IPS-11a (cell line): ENCODE data around the gene PTPRD.

ENCODE experiments used
- H3K4me3 ChIP-seq: one replicate; pipeline ENCODE4 v1.5.1; 2013; ENCODE audit warnings: low read depth, low read length, control low read depth

PTPRD gene

GRCh38 chr9:8887369-8887768 lies 1725.4 kb downstream of the PTPRD start:
- no peak overlapping the region for H3K4me3 ChIP-seq

DNA sequence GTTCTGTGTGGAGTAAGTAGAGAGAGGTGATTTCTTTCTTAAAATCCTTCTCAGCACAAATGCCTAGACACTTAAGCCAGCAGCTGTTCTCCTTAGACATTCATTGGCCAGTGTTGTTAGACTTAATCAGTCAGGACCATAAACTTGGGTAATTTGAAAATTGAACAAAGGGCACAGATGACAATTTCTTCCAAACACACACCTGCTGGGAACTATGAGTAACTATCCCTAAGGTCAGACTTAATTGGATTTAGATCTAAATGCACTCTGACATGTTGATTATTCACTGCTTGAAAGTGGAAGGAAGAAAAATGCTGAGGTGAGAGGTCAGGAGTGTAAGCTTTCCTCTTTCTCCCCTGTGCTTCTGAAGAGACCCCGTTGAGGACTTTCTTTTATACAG lies 1729.5 kb downstream of the PTPRD start:
- H3K4me3 ChIP-seq: no peak overlapping the region

- H3K4me3 ChIP-seq: no peak overlapping the region
Observed at GRCh38 chr9:8880060-8880459, 1732.7 kb downstream of the PTPRD start.

DNA sequence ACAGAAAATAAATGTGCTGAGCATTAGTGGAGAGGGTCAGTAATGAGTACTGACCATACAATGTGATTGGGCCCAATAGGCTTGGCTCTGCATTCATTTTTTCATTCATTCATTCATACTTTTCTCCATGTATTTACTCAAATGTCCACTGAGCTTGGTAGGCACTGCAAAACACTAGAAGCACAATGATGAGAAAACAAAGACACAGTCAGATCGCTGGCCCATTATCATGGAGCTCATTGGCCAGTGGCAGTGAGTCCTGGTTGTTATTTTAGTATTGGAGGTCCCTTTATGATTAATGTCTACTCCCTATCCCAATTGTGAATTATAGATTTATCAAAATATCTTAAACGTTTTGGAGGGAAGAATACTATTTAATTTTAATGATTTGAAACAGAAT lies 1733.5 kb downstream of the PTPRD start:
- H3K4me3 ChIP-seq: no peak overlapping the region

- no peak overlapping the region for H3K4me3 ChIP-seq
Observed at GRCh38 chr9:8877753-8878494, 1734.9 kb downstream of the PTPRD start.

GRCh38 chr9:8876303-8876702 lies 1736.5 kb downstream of the PTPRD start:
- H3K4me3 ChIP-seq: no peak overlapping the region

DNA sequence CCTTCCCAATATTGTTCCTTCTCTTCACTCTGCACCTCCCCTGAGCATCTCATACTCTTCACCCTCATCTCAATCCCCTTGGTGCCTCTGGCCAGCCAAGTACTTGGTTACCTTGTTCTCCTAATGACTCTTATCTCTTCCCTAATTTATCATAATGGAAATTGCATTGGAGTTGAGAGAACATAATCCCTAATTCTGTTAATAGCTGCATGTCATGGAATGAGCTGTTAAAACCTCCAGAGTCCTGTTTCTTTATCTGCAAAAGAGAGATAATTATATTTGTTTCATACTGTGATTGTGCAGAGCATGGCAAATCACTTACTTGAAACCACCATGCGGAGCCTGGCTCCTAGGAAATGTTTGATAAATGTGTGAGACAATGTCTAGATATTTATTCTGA lies 1738.3 kb downstream of the PTPRD start:
- no peak overlapping the region for H3K4me3 ChIP-seq

DNA sequence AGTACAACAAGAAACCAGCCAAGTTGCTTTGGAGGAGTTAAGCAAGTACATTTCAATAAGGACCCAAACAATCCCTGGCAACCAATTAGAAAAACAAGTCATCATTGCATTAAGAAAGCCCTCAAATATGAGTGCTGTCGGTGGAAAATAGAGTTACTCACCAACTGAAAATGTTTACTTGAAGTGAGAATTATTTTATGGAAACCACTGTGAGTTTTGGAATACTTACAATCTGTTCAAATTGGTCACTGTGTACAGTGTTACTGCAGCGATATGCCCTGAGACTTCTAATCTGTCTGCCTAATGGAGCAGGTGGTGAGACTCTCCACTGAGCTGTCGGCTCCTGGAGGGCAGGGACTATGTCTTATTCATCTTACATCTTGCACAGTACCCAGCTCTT lies 1740.0 kb downstream of the PTPRD start:
- no peak overlapping the region for H3K4me3 ChIP-seq

DNA sequence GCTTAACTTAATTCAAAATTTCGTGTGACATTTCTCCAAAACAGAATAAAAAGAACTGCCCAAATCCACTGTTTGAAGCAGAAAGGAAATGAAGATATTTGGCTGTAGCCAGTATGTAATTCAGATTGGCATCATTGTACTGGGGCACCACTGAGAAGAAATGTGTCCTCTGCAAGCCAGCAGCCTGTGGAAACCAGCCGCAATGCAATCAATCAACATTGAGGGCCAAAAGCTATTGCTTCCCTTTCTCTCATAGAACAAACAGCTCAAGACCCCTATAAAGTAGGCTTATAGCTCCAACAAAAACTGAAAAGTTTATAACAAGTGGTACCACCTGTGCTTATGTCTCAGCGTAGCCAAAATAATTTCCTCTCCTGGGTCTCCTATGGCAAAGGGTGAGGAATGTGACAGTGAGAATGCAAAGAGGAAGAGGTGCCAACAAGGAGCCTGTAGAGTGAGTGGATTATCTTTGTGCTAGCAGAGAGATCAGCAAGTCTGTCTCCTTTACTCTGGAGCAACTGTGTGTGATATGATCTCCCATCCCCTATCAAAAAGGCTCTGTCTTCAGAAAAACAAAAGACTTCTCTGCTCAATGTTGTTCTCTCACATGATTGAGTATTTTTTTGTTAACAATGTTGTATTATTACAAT lies 1740.9 kb downstream of the PTPRD start:
- H3K4me3 ChIP-seq: no peak overlapping the region

- H3K4me3 ChIP-seq: no peak overlapping the region
Observed at GRCh38 chr9:8871396-8871795, 1741.4 kb downstream of the PTPRD start.

- H3K4me3 ChIP-seq: no peak overlapping the region
Observed at GRCh38 chr9:8869812-8870211, 1743.0 kb downstream of the PTPRD start.

DNA sequence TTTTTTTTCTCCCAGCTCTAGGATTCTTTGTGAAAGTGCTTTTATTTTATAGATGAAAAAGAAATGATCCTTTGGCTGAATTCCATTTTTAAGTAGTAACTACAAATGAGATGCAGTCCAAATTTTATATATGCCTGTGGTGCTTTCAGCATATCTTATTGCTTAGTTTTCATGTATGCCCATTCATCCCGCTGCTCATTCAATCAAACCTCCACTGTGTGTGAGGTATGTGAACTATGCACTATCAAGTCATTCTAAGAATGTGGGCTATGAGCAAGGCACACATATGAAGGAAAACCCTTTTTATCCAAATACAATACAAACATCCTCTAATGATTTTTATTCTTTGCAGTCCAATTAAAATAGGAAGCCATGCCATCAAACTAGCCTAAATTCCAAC lies 1744.2 kb downstream of the PTPRD start:
- H3K4me3 ChIP-seq: no peak overlapping the region

GRCh38 chr9:8867148-8867547 lies 1745.7 kb downstream of the PTPRD start:
- H3K4me3 ChIP-seq: no peak overlapping the region

GRCh38 chr9:8864545-8864896 lies 1748.3 kb downstream of the PTPRD start:
- no peak overlapping the region for H3K4me3 ChIP-seq

DNA sequence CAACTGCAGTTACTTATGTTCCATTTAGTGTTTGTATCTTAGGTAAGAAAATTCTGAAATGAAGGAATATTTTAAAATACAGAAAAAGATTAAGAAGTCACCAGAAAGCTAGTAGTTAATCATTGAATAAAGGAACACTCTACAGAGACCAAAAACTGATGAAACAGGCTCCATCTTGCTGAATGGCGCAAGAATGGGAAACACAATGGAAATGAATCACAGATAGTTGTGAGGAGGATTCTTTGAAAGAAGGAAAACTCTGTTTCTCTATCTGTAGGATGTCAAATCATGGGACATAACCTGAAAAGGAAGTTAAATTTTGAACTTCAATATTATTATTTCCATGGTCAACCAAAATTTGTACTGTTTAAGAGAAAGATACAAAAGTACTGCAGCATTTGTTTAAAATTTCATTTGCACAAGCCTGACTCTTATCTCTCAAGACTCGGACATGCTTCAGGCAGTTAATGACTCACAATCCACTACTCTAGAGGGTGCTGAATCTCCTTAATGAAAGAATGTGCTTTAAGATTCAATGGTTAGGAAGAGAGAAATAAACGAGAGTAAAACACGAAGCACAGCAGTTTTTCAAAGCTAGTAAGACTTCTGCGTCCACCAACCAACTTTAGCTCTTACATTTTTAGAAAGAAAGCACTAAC lies 1748.8 kb downstream of the PTPRD start:
- no peak overlapping the region for H3K4me3 ChIP-seq

DNA sequence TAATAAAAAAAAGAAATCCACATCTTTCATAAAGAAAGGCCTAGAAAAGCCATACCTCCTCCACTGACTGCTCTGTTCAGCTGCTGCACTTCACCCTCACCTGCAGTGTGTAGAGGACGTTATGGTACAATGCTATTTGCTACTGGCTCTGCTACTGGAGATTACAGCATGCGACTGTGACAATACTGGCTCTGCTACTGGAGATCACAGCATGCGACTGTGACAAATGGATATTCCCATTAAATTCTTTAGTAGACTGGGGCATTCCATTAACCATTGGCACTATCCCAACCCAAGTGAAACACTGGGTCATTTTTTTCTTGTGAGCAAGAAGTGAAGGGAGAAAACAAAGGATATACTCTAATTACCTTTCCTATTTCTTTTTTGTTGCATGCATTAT lies 1749.7 kb downstream of the PTPRD start:
- H3K4me3 ChIP-seq: no peak overlapping the region

- H3K4me3 ChIP-seq: no peak overlapping the region
Observed at GRCh38 chr9:8860925-8861324, 1751.9 kb downstream of the PTPRD start.

- H3K4me3 ChIP-seq: no peak overlapping the region
Observed at GRCh38 chr9:8860086-8860485, 1752.7 kb downstream of the PTPRD start.

DNA sequence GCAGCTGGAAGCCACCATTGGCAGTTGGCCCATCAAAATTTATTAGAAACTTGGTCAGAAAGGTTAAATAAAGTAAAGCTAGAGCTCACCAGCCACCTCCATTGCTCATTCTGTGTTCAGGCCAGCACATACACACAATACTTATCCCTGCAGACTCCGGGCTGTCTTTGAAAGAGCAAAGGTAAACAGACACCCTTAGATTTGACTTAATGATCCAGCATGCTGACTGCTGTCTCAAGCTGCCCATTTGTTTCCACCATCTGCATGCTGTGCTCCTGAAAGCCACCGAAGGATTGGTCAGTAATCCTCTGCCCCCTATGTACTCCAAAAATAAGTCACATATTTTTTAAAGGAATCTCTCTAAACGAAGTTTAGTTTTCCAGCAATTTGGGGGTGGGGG lies 1753.4 kb downstream of the PTPRD start:
- no peak overlapping the region for H3K4me3 ChIP-seq

GRCh38 chr9:8858596-8859161 lies 1754.1 kb downstream of the PTPRD start:
- H3K4me3 ChIP-seq: peak overlapping the region; percentile 76

GRCh38 chr9:8857926-8858595 lies 1754.7 kb downstream of the PTPRD start:
- peak overlapping the region; percentile 76 for H3K4me3 ChIP-seq
